HepG2 (cell line): ENCODE data around the gene UMOD. TPM values are rescaled to one million over a fixed set of nuclear protein-coding genes. Genes with fewer than 3 reads are reported as not detected.

Experiments used
- CCDC6 ChIP-seq: sonication (generic); formaldehyde crosslinking; IDR thresholded peaks from 2 replicates; pipeline ENCODE4 v1.8.1; 2022; ENCODE audit warnings: mild to moderate bottlenecking, missing genetic modification reagents, moderate library complexity
- CREM ChIP-seq, 2 experiments: sonication (generic) in 1 of 2; formaldehyde crosslinking in 1 of 2; IDR thresholded peaks; 2 replicates each; pipeline versions ENCODE4 v1.4.0 to v1.6.1; 2016 to 2020; ENCODE audit warnings: antibody characterized with exemption in 1 of 2, mild to moderate bottlenecking in 1 of 2, missing genetic modification reagents in 1 of 2
- GZF1 ChIP-seq: sonication (generic); formaldehyde crosslinking; IDR thresholded peaks from 2 replicates; pipeline ENCODE4 v1.5.1; 2020; ENCODE audit warnings: mild to moderate bottlenecking, missing genetic modification reagents
- NFE2 ChIP-seq: sonication (generic); formaldehyde crosslinking; IDR thresholded peaks from 2 replicates; pipeline ENCODE4 v1.4.0; 2020; ENCODE audit warnings: missing genetic modification reagents
- SNAPC4 ChIP-seq: sonication (generic); formaldehyde crosslinking; IDR thresholded peaks from 2 replicates; pipeline ENCODE4 v1.4.0; 2020; ENCODE audit warnings: mild to moderate bottlenecking, missing genetic modification reagents
- ZNF142 ChIP-seq: sonication (generic); formaldehyde crosslinking; IDR thresholded peaks from 2 replicates; pipeline ENCODE4 v1.4.0; 2020; ENCODE audit warnings: missing genetic modification reagents
- ZNF644 ChIP-seq: IDR thresholded peaks from 2 replicates; pipeline ENCODE4 v1.6.1; 2016; ENCODE audit warnings: low read depth
- polyA plus RNA-seq, 8 experiments: library from polyadenylated mRNA; depleted of rRNA in 3 of 8; stranded (reverse) in 7 of 8; unstranded in 1 of 8; fragments of >200 nt; fragmentation: Illumina TruSeq in 4 of 8; extraction: Trizol in 4 of 8; gene quantifications; 2 replicates each; pipeline versions ENCODE4 v1.2.1 to v1.2.3, GENCODE V29; 2011 to 2016; ENCODE audit warnings: low read depth in 4 of 8, missing spikeins in 1 of 8, mixed read lengths in 1 of 8; ENCODE audit not compliant: insufficient read depth in 1 of 8
- total RNA-seq, 5 experiments: library from RNA; depleted of rRNA; stranded (reverse); fragments of >200 nt; fragmentation: Illumina TruSeq; extraction: Trizol; gene quantifications; 2 replicates each; pipeline ENCODE4 v1.2.3, GENCODE V29; 2016; ENCODE audit warnings: low read depth in 1 of 5
- TF ChIP-seq, protein P1 (sequence below): sonication (generic); formaldehyde crosslinking; IDR thresholded peaks from 2 replicates; pipeline ENCODE4 v1.9.0; 2021; ENCODE audit warnings: missing genetic modification reagents, borderline replicate concordance
- TF ChIP-seq, protein P2 (sequence below), 2 experiments: sonication (generic) in 1 of 2; formaldehyde crosslinking in 1 of 2; IDR thresholded peaks; 2 replicates each; pipeline versions ENCODE4 v1.5.1 to v1.6.1; 2011 to 2020; ENCODE audit warnings: borderline replicate concordance in 1 of 2, low read depth in 1 of 2, low read length in 1 of 2, mild to moderate bottlenecking in 1 of 2, missing genetic modification reagents in 1 of 2, moderate library complexity in 1 of 2

UMOD gene
- total and polyA plus RNA-seq, 2 of the 13 experiments (the other 11 are each of a cell fraction or from before 2014, with no cell fraction given) = not detected

GRCh38 chr16:20385844-20386832, 33.6 kb upstream of the UMOD start (continued):
- peak; percentile 91 for TF ChIP-seq GZF1 (CRISPR knock-in tag)
- TF ChIP-seq ZNF644 (CRISPR knock-in tag) = peak; percentile 36
- no peak for TF ChIP-seq NFE2 (CRISPR knock-in tag)
- peak; percentile 76; the same call in 1 of the 2 replicates for TF ChIP-seq CCDC6 (CRISPR knock-in tag)
- TF ChIP-seq, protein P1, sequence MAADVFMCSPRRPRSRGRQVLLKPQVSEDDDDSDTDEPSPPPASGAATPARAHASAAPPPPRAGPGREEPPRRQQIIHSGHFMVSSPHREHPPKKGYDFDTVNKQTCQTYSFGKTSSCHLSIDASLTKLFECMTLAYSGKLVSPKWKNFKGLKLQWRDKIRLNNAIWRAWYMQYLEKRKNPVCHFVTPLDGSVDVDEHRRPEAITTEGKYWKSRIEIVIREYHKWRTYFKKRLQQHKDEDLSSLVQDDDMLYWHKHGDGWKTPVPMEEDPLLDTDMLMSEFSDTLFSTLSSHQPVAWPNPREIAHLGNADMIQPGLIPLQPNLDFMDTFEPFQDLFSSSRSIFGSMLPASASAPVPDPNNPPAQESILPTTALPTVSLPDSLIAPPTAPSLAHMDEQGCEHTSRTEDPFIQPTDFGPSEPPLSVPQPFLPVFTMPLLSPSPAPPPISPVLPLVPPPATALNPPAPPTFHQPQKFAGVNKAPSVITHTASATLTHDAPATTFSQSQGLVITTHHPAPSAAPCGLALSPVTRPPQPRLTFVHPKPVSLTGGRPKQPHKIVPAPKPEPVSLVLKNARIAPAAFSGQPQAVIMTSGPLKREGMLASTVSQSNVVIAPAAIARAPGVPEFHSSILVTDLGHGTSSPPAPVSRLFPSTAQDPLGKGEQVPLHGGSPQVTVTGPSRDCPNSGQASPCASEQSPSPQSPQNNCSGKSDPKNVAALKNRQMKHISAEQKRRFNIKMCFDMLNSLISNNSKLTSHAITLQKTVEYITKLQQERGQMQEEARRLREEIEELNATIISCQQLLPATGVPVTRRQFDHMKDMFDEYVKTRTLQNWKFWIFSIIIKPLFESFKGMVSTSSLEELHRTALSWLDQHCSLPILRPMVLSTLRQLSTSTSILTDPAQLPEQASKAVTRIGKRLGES (CRISPR knock-in tag) = 0 out of 2 replicates have a peak, but pooled peaks have one; percentile 41
- TF ChIP-seq ZNF142 (CRISPR knock-in tag) = peak; percentile 78; the same call in 1 of the 2 replicates
- peak; percentile 67; the same call in 1 of the 2 replicates for TF ChIP-seq CREM (IDR thresholded peaks at IDR 0.05)
- TF ChIP-seq CREM (CRISPR knock-in tag; IDR thresholded peaks at IDR 0.05) = no peak
- TF ChIP-seq, protein P2, sequence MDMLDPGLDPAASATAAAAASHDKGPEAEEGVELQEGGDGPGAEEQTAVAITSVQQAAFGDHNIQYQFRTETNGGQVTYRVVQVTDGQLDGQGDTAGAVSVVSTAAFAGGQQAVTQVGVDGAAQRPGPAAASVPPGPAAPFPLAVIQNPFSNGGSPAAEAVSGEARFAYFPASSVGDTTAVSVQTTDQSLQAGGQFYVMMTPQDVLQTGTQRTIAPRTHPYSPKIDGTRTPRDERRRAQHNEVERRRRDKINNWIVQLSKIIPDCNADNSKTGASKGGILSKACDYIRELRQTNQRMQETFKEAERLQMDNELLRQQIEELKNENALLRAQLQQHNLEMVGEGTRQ (IDR thresholded peaks at IDR 0.05; ENCODE audit: low read depth, low read length) = peak; percentile 66
- TF ChIP-seq, protein P2 (CRISPR knock-in tag; IDR thresholded peaks at IDR 0.05; ENCODE audit: borderline replicate concordance) = peak; percentile 85; the same call in 1 of the 2 replicates
- TF ChIP-seq SNAPC4 = peak; percentile 91
